ENCODE data around the gene ARMH4. TPM values are rescaled to one million over a fixed set of nuclear protein-coding genes. Genes with fewer than 3 reads are reported as not detected.

Gene ARMH4
- total RNA-seq, 2 donors from 2014 or later: 1.0 TPM; not detected in 1

DNA sequence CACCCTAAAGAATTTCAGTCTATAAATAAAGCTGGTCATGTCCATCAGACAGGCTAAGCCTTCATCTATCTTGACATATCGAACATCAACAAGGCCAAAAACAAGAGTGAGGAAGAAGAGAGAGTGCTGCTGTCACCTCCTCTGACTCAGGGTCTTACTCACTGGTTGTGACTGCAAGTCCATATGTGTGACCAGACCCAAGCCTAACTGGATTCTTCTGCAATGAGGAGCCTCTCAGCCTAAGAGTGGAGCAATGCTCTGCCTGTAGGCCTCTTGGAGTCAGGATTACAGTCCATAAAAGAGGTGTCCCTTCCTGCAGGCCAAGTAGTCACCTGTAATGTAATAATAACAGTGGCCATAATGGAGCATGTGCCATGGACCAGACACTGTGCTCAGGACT lies 165.0 kb downstream of the ARMH4 start:
- intact Hi-C loops (cut with DNase I): no loop called here
- Histone ChIP-seq H3K27ac (no peak overlapping the region), H3K4me3 (no peak overlapping the region), H3K4me1 (no peaks in the 10 kb centered on the region), H3K27me3 (no peaks in the 10 kb centered on the region), H3K36me3 (replicated peaks in 1 of 2; ENCODE audit: insufficient read depth in 1 of 2, low read depth in 2 of 2) (no peaks in the 10 kb centered on the region), H3K9me3 (no peaks in the 10 kb centered on the region)
- TF ChIP-seq POLR2A (IDR thresholded peaks at IDR 0.05): no peak
- TF ChIP-seq, protein P1, sequence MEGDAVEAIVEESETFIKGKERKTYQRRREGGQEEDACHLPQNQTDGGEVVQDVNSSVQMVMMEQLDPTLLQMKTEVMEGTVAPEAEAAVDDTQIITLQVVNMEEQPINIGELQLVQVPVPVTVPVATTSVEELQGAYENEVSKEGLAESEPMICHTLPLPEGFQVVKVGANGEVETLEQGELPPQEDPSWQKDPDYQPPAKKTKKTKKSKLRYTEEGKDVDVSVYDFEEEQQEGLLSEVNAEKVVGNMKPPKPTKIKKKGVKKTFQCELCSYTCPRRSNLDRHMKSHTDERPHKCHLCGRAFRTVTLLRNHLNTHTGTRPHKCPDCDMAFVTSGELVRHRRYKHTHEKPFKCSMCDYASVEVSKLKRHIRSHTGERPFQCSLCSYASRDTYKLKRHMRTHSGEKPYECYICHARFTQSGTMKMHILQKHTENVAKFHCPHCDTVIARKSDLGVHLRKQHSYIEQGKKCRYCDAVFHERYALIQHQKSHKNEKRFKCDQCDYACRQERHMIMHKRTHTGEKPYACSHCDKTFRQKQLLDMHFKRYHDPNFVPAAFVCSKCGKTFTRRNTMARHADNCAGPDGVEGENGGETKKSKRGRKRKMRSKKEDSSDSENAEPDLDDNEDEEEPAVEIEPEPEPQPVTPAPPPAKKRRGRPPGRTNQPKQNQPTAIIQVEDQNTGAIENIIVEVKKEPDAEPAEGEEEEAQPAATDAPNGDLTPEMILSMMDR (IDR thresholded peaks at IDR 0.05): no peak
- 81 to 89% methylated on average over 1 of the region's 1 CpG for WGBS, 2 donors
- ATAC-seq (no peak), DNase-seq (no peak)

DNA sequence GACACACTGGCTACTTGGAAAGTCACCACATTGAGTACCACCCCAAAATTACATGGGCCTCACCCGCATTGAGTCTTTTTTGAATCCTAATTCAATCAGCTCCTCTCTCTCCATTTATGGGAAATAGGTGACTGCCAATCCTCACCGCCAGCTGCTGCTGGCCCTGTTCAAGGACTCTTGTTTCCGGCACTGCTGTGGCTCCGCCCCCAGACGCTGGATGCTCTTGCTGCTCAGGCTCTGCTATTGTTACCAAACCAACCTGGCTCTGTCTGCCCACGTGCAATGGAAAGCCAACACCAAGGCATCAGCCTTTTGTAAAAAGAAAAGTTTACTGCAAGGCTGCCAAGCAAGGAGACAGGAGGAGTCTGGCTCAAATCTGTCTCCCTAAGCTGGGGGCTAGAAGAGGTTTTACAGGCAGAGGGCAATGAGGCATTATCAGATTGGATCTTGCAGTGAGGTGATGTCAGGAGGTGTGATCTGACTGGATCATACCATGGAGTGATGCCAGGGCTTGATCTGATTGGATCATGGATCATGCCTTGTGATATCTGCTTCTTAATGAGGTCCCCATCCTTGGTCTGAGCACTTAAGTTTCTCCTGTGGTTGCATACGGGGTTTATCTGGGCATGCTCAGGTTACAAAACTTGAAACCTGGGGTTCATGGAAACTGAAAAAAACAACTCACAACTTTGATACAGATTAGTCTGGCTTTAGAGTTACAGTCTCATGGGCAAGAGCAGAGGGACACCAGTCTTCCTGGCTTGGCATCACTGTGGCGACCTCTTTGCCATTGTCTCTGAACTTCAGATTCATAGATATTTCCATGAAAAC lies 169.0 kb downstream of the ARMH4 start:
- Histone ChIP-seq H3K4me1 (no peaks in the 10 kb centered on the region), H3K27ac (no peak overlapping the region), H3K9me3 (no peaks in the 10 kb centered on the region), H3K4me3 (no peak overlapping the region), H3K36me3 (replicated peaks in 1 of 2; ENCODE audit: insufficient read depth in 1 of 2, low read depth in 2 of 2) (no peaks in the 10 kb centered on the region), H3K27me3 (no peaks in the 10 kb centered on the region)
- no peak for TF ChIP-seq POLR2A (IDR thresholded peaks at IDR 0.05)
- TF ChIP-seq, protein P1 (IDR thresholded peaks at IDR 0.05): no peak
- WGBS, 2 donors: 24 to 26% methylated on average over 8 of the region's 8 CpGs
- ATAC-seq (peak; percentile 64), DNase-seq (peak; percentile 47 to 68 (median 64))
- intact Hi-C loops (cut with DNase I): no loop called here

DNA sequence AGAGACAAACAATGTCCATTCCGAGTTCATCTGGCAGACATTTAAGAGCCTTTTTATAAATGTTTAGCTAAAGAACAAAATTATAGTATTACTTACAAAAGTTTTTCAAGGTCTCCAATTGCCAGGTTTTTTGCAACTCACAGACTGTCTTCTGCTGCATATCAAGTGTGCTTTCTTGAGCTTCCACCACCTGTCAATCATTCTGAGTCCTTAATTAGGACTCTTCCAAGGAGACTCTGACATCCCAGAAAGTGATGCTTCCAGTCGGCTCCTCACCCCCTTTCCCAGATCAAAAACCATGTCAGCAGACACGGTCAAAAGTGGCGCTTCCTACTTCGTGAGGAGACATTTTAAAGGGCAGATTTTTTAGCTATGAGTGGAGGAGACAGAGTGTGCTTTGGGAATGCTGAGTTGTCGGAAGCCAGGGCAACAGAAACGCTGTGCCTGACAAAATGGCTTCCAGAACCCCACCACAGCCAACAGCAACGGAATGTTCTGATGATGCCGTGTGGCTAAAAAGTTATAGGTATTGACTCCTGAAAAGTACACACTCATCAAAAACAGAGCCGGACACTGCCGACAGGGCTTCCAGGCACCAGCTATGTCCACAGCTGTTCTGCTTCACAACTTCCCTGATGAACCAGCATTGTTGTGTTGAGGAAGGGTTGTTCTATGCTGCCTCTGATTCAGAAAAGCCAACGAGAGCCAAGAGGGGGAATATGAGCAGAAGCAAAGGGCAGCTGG lies 170.0 kb downstream of the ARMH4 start:
- Histone ChIP-seq H3K36me3 (replicated peaks in 1 of 2; ENCODE audit: insufficient read depth in 1 of 2, low read depth in 2 of 2) (no peaks in the 10 kb centered on the region), H3K27me3 (no peaks in the 10 kb centered on the region), H3K4me1 (no peaks in the 10 kb centered on the region), H3K9me3 (no peaks in the 10 kb centered on the region), H3K27ac (no peak overlapping the region), H3K4me3 (no peak overlapping the region)
- no peak for DNase-seq
- intact Hi-C loops (cut with DNase I): no loop called here
- WGBS, 2 donors: 57 to 64% methylated on average over 12 of the region's 12 CpGs
- ATAC-seq: no peak
- no peak for TF ChIP-seq POLR2A (IDR thresholded peaks at IDR 0.05)
- TF ChIP-seq, protein P1 (IDR thresholded peaks at IDR 0.05): no peak

DNA sequence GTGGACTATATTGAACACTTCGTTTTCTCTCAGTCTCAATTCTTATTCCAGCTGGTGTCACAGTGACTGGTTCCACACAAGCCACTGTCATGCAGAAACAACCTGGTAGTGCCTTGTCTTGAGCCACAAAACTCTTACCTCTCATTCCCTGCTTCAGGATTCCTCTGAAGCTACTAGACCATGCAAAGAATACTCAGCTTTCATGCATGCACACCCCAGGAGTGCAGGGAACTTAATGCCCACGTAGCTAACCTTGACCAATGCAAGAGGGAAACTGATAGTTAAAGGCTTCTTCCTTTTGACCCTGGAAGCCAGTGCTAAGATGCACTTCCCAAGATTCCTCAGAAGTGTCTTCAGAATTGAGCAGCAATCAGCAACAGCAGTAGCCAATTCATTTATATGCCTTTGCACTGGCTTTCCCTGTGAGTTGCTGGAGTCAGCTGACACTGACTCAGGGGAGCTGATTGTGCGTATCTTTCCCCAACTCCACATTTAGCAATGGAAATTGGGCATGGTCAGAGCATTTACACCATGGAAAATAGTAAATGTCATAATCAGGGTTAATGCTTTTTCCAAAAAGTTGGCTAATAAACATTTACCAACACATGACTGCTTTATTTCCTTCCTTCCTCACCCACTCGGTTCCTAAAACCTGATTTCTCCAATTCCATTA lies 172.5 kb downstream of the ARMH4 start:
- no peaks in the 10 kb centered on the region for H3K9me3 ChIP-seq
- intact Hi-C loops (cut with DNase I): no loop called here

More for the DNA sequence above, 172.5 kb downstream of the ARMH4 start:
- TF ChIP-seq POLR2A (IDR thresholded peaks at IDR 0.05): no peak
- TF ChIP-seq, protein P1 (IDR thresholded peaks at IDR 0.05): no peak
- no peak overlapping the region for H3K27ac ChIP-seq
- 35 to 54% methylated on average over 4 of the region's 4 CpGs for WGBS, 2 donors
- no peak overlapping the region for H3K4me3 ChIP-seq
- H3K36me3 ChIP-seq (replicated peaks in 1 of 2; ENCODE audit: insufficient read depth in 1 of 2, low read depth in 2 of 2): no peaks in the 10 kb centered on the region
- H3K4me1 ChIP-seq: no peaks in the 10 kb centered on the region
- no peak for ATAC-seq
- no peak for DNase-seq
- H3K27me3 ChIP-seq: no peaks in the 10 kb centered on the region
